HG03280 (cell line): ENCODE results near the gene POLR2E.
"Not testable (repeated sequence)": the region's sequence is repeated elsewhere in the genome, so short reads cannot be mapped to it uniquely, and the experiment has no call there.

Source experiments
- ATAC-seq: cut with Tn5 transposase; IDR thresholded peaks from one replicate; pipeline ENCODE4 v1.9.1; 2021; ENCODE audit warnings: mild to moderate bottlenecking, moderate library complexity; ENCODE audit not compliant: unreplicated experiment

Gene POLR2E

DNA sequence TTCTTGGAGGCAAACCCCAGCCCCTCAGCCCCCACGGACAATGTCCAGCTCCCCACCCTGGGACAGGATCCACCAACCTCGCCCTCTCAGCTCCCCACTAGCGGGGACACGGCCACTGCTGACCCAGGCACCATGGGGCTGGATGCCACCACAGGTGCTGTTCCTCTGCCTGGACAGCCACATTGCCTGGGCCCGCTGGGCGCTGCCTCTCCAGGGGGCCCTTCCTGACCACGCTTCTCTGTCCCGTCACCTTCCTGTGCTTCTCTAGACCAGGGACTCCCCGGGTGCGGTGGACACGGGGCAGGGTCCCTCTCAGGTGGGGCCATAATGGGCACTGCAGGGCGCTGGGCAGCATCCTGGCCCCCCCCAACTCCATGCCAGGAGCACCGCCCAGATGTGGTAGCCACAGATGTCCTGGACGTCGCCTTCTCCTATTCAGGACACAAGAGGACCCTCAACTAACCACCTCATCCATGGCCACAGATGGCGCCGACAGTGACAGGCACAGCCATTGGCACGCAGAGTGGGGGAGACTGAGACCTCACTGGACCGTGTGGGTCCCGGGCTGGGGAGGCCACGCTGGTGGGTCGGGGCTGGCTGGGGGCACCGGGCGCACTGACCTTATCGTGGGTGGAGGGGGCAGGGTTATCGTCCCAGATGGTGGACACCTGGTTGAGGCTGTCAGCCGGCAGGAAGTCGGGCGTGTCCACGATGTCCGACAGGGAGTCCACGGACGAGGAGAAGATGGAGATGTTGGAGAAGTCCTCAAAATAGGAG is 32.0 kb upstream of the POLR2E start:
- no peak for ATAC-seq

DNA sequence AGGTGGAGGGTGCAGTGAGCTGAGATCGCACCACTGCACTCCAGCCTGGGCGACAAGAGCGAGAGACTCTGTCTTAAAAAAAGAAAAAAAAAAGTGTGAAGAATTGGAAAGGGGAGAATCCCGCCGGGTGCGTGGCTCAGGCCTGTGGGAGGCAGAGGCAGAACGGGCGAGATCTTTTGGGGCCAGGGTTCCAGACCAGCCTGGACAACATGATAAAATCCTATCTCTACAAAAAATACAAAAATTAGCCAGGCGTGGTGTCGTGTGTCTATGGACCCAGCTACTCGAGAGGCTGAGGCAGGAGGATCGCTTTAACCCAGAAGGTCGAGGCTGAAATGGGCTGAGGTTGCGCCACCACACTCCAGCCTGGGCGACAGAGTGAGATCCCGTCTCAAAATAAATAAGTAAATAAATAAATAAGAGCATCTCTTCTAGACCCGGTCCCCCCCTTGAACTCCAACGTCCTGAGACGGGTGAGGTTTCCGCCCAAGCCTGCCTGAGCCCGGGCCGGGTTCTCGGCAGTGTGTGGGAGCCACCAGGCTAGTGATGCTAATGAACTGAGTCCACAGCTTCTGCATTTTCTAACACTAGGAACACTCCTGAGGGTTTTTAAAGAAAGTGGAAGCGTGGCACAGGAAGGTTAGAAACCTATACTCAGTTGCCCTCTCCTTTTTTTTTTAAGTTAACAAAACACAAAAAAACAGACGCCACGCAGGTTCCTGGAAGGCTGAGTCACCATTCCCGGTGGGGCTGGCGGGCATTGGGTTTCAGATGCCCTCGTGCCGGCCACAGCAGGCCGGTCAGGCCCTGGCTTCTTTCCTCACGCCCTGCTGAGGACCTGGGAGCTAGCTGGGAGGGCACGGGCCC is 30.7 kb upstream of the POLR2E start:
- no peak for ATAC-seq

DNA sequence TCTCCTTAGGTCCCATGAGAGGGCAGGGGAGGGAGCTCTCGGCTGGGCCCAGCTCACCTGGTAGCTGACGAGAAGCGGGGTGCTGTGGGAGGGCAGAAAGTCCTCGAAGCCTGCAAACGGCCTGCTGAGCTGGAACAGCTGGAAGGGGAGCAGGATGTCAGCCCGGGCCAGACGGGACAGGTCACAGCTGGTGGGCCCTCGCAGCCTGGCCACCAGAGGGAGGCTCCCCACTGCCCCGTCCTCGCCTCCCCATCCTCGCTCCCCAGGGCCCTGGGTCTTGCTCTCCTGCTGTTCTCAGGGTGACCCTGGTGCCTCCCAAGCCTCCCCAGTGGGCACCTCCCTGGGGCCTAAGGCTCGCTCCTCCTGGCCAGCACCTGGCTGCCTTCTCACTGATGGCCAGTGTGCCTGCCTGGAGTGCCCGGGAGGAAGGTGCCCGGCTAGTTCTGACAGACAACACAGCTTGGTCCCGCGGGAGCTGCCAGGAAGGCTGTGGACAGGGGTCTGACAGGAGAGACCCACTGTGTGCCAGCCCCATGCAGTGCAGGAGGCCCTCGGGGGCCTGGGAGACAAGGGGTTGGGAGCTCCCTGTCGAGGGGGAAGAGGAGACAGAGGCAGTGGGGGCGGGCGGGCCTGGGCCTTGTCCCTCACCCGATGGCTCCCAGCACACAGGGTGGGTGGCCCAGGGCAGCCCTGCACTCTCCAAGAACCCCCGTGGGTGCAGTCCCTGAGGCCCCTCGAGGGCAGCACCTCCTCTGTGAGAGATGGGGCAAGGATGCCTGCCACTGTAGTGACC is 28.9 kb upstream of the POLR2E start:
- no peak for ATAC-seq

DNA sequence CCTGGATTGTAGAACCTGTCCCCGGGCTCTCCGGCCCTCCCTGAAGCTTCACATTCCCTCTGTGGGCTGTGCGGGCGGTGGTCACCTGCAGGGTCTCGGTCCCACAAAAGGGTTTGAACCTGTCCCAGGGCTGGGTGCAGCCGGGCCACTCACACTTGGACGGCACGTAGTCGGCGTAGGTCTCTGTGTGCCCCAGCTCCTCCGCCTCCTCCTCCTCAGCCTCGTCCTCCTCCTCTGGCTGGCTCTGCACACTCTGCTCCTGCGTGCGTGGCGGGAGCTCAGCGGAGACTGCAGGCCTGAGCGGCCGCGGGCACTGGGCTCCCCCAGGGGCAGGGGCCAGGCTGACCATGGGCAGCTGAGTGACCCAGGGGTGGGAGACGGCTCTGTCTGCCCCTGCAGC is 28.2 kb upstream of the POLR2E start:
- no peak for ATAC-seq

DNA sequence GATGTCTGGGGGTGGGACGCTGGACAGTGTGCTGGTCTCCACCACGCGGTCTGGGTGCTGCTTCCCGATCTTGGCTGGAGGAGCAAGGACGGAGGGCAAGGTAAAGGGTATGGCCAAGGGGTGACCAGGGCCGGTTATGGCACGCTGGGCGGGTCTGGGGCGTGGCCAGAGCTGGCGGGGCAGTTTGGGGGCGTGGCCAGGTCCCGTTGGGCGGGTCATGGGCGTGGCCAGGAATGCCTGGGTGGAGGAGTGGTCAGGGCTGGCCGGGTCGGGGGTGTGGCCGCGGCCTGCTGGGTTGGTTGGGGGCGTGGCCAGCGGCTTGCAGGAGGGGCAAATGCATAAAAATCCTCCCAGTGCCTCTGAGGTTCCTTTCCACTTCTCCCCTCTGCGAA is 27.8 kb upstream of the POLR2E start:
- ATAC-seq = no peak

DNA sequence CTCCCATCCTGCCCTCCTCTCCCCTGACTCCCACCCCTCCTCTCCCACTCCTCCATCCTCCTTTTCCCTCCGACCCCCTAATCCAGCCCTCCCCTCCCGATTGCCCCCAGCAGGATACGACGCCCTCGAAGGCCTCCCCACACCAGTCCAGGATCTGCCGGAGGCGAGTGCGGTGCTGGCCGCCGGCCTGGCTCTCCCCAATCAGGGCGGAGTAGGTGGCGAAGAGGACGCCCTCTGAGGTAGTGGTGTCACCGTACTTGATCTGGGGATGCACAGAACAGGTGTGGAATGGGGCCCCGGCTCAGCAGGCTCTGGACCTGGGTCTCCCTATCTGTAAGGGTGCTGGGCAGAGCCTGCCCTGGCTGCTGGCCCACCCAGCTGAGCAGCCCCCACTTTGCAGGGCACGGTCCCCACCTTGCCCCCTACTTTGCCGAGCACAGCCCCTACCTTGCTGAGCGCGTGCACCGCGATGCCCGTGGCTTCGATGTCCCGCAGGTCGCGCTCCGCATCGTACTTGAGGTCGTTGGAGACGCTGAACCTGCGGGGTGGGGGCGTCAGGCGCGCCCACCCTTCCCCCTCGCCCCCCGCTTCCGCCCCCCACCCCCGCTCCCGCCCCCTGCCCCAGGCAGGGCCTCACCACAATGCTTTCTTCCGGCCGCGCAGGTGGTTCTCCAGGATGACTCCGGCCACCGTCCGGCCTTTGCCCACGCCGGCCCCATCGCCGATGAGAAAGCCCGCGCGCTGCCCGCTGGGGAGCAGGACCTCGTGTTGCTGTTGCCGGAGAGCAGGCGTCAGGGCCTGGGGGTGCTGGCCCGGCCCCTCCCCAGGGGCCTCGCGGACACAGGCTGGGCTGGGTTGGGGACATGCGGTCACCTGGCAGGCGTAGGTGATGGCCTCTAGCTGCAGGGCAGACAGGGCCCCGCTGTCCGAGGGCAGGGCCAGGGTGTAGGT is 27.1 kb upstream of the POLR2E start:
- ATAC-seq = no peak

DNA sequence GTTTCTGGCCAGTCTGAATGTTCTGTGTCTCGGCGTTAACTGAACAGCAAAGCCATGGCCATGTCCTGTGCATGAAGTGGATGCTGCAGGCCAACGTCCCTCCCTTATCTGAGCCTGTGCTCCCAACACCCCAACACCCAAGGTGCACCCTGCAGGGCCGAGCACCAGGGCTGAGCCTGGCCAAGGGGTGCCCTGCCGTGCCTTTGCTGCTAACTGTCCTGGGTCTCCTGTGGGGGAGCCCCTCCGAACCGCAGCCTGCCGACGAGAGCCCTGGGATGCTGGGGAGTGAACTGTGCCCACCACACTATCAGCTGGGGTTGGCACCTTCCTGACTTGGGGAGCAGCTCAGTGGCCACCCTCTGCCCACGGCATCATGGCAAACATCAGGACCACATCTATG is 26.2 kb upstream of the POLR2E start:
- no peak for ATAC-seq

DNA sequence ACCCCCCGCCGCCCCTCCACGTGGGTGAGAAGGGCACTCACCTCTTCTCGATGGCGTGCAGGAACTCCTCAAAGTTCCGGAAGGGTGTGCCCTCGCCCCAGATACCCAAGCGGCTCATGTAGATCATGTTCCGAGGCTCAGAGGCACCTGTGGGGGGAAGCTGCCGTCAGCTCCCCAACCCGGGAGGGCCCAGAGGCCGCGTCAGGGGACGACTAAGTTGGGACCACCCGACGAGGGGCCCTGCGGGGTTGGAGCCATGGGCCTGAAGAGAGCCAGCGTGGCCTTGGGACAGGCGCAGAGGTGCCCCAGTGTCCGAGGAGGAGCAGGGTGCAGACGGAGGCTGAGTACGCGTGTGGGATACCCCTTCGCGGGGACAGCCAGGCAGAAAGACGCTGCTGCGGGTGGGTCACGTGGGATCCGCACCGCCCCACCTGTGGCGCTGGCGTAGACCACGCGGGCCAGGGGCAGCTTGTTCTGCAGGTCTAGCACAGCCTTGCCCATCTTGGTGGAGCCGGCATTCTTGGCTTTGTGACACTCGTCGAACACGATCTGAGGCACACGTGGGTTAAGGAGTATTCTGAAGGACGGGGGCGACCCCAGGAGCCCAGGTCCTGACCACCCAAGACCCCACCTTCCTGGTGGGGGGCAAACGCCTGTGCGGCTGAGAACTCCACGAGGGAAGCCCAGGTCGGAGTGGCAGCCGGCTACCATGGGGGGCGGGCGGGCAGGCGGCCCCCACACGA is 24.5 kb upstream of the POLR2E start:
- ATAC-seq = no peak

DNA sequence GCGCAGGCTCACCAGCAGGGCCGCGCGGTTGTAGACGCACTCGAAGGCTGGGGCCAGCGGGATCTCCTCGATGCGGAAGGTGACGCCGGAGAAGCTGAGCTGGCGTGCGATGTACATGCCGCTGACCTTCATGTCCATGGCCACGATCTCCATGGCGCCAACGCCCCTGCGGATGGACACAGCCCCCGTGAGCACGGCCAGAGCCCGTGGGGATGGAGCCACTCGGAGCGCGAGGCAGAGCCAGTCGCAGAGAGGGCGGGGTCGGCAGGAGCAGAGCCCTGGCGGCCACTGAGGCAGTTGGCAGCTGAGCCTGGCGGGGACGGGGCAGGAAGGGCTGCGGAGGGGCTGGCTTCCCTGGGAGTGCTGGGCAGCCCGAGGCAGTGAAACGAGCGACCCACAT is 23.8 kb upstream of the POLR2E start:
- ATAC-seq = no peak

DNA sequence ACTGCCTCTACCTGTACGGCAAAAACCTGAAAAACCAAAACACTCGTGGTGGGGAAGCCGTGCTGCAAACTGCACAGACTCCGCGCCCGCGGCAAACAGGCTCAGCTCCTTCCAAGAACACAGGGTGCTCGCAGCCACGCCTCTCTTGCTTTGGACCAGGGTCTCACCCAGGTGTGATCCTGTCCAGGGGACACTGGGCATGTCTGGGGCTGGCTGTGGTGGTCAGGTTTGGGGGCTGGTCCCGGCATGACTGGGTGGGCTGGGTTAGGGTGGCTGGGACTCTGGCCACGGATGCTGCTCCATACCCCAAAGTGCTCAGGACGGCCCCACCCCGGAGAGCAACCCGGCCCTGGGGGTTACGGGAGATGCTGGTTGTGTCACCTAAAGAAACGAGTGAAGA is 22.5 kb upstream of the POLR2E start:
- ATAC-seq = no peak

DNA sequence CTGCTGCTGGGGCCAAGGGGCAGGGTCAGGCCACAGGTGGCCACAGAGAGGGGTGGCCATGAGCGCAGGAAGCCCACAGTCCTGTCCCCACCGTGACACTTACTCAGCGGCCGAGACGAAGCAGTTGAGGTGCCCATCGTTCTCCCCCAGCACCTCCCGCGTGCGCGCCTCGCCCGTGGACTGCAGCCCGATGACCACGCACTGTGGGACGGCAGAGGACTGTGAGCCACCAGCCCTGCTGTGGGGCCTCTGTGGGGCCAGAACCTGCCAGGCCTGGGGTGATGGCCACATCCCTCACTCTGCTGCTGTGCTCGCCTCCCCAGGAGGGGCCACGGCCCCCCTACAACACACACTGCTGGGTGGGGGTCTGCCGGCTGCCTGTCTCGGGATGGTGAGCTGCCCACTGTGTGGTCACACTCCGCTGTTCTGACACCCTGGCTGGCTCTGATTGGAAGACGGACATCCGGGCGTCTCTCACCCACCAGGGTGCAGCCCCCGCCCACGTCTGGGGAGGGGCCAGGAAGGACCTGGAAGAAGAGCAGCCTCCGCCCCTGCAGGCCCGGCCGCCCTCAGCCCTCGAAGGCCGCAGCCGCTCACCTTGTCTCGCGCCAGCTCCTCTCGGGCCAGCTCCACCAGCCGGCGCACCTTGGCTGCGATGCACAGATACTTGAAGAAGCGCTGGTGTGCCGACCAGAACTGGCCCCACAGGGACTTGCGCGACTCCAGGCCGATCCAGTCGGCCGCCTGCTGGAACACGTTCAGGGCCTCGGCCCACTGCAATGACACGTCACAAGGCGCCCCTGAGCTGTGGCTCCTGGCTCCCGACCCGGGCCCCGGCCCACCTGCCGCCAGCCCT is 21.8 kb upstream of the POLR2E start:
- no peak for ATAC-seq

DNA sequence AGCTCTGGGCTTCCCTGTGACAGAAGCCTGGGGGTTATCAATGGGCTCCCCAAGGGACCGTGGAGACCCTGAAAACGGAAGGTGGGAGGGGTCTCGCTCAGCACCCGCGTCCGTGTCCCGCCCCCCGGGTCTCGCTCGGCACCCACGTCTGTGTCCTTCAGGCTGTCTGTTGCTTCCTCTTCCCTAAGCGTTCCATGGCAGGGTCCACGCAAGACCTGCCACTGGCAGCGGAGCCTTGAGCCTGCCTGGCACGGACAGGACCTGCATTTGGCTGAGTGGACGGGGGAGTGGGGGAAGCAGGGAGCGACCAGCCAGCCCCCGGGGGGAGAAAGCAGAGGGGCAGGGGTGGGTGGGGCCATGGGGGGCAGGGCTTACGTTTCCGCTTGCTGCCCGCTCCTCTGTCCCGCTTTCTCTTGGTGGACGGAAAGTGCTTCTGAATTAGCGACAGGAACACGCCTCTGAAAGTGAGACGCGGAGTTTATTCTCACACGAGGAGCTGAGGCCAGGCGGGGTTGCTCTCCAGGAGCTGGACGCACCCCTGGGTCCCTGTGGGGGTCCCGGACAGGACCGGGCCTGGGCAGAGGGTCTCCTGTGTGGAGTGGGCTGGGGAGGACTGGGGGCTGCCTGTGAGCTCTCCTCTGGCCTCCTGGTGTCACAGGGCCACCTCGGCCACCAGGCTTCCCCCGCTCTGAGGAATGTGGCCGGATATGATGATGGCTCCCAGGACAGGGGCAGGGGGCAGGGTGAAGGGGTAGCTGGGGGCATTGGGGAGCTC is 20.7 kb upstream of the POLR2E start:
- ATAC-seq = no peak

DNA sequence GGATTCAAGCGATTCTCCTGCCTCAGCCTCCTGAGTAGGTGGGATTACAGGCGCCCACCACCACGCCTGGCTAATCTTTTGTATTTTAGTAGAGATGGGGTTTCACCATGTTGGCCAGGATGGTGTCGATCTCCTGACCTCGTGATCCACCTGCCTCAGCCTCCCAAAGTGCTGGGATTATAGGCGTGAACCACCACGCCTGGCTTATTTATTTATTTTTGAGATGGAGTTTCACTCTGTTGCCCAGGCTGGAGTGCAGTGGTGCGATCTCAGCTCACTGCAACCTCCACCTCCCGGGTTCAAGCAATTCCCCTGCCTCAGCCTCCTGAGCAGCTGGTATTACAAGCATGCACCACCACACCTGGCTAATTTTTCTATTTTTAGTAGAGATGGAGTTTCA is 19.6 kb upstream of the POLR2E start:
- not testable (repeated sequence) for ATAC-seq

DNA sequence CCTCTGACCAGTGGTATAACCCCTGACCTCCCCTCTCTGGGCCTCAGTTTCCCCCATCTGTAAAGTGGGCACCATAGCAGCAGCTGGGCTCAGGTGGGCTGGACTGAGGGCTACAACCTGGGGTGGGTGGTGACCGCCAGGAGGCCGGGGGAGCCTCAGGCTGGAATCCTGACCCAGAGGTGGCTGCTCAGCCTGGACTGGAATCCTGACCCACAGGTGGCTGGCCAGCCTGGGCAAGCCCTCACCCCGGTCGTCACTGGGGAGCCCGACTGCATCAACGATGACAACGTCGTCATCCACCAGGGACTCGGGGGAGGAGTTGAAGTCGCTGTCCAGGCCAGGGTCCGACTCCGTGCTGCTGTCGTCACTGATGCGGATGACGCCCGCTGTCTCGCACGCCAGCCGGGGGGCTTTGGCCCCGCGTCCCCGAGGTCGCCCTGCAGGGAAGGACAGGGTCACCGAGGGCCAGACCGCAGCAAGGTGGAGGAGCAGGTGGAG is 18.9 kb upstream of the POLR2E start:
- no peak for ATAC-seq

DNA sequence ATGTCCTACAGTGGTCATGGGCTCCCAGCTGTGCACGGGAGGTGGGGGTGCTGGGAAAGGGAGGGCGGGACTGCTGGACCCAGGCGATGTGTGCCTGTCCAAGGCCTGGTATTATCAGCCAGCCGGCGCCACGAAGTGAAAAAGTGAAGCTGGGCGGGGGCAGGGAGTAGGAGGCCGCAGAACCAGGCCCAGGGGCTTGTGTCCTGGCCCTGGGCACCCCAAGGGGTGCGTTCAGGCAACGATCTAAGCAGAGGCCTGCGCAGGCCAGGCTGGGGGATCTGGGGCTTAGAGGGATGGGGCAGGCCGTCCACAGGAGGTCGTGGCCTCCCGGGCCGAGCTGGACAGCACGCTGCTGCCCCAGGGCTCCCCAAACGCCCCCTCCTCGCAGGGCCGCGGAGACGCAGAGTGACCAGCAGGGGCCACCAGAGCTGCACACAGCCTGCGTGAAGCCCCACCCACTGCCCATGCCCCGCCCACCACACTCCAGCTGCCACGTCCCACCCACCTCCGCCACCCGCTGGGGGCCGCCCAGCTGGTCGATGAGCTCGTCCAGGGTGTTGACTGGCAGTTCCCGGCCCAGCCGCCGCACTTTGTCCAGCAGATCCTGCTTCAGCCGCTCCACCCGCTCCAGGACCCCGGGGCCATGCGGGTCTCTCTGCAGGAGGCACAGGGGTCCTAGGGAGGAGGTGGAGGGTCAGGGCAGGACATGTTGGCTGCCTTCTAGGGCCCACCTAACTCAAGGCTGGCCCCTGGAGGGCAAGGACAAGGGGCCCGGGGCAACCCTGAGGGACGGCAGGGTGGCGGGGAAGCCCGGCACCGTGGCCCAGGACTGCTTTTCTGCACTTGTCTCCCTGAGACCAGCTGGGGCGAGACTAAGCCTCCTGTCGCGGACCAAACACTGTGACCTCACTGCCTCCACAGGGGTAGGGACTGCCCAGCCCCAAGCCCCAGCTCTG is 18.1 kb upstream of the POLR2E start:
- ATAC-seq = peak; percentile 57

DNA sequence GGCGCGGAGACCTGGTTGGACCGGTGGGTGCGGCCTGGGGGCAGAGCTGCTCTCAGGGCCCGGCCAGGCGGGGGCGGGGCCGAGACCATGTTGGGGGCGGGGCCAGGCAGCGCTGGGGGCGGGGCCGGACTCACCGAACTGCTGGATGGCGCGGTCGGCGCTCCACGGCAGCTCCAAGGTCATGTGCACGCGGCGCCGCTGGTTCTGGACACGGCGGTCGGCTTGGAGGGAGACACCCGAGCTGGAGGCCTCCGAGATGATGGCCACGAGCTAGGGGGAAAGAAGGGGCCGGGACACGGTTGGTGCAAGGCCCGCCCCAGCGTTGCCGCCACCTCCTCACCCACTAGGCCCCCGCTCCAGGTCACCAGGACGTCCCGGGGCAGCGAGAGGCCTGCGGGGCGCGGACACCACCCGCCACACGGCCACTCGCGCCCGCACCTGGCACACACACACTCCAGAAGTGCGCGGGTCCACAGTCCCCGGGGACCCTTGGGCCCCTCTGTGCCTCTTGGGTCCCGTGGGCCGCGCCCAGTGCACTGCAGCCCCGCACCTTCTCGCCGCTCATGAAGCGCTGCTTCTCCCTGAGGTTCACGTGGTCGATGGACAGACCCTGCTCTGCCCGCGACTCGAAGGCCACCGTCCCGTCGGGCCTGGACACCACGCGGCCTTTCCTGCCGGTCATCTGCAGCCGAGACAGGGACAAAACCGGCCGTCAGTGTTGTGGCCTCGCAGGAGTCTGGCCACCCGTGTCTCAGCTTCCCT is 17.3 kb upstream of the POLR2E start:
- ATAC-seq = no peak
